GM19372 (cell line): ENCODE measurements around the gene ZFHX2.

Source experiments
- ATAC-seq: cut with Tn5 transposase; IDR thresholded peaks from one replicate; pipeline ENCODE4 v1.9.1; 2021; ENCODE audit warnings: mild to moderate bottlenecking, low read depth, moderate library complexity; ENCODE audit not compliant: unreplicated experiment

ZFHX2 gene

GRCh38 chr14:23561873-23562821 is 10.6 kb upstream of the ZFHX2 start:
- no peak for ATAC-seq

- no peak for ATAC-seq
Measured at GRCh38 chr14:23561259-23561658, 9.7 kb upstream of the ZFHX2 start.

- no peak for ATAC-seq
Measured at GRCh38 chr14:23559926-23560520, 8.5 kb upstream of the ZFHX2 start.

GRCh38 chr14:23559010-23559925 is 7.7 kb upstream of the ZFHX2 start:
- no peak for ATAC-seq

- ATAC-seq, result no peak
Measured at GRCh38 chr14:23558346-23559009, 6.9 kb upstream of the ZFHX2 start.

- ATAC-seq, result no peak
Measured at GRCh38 chr14:23557946-23558345, 6.4 kb upstream of the ZFHX2 start.

GRCh38 chr14:23557521-23557920 is 6.0 kb upstream of the ZFHX2 start:
- no peak for ATAC-seq

GRCh38 chr14:23556700-23557440 is 5.3 kb upstream of the ZFHX2 start:
- ATAC-seq, result no peak

- ATAC-seq, result peak; percentile 78
Measured at GRCh38 chr14:23555882-23556699, 4.5 kb upstream of the ZFHX2 start, which contains the start of gene THTPA. Gene THTPA (plus strand): TSS chr14:23556271. CDS start chr14:23556758, 487 bp downstream.

- no peak for ATAC-seq
Measured at GRCh38 chr14:23555533-23555881, 3.9 kb upstream of the ZFHX2 start.

GRCh38 chr14:23550812-23551265 is 726 bp downstream of the ZFHX2 start:
- no peak for ATAC-seq

GRCh38 chr14:23550131-23550811 is 1.3 kb downstream of the ZFHX2 start:
- ATAC-seq, result no peak

- ATAC-seq, result no peak
Measured at GRCh38 chr14:23548351-23549318, 2.9 kb downstream of the ZFHX2 start.

GRCh38 chr14:23547924-23548323 is 3.6 kb downstream of the ZFHX2 start:
- no peak for ATAC-seq

- no peak for ATAC-seq
Measured at GRCh38 chr14:23546450-23547035, 5.0 kb downstream of the ZFHX2 start.

GRCh38 chr14:23545740-23546365 is 5.7 kb downstream of the ZFHX2 start:
- no peak for ATAC-seq
